Neutrophil (primary cell): ENCODE results near the gene TLCD2.
"Not testable (repeated sequence)": the region's sequence is repeated elsewhere in the genome, so short reads cannot be mapped to it uniquely, and the experiment has no call there.

Source experiments
- H3K27ac ChIP-seq: fragments of 200-600 bp; sonication (generic); 2 replicates; pipeline ENCODE4 v1.5.1; 2016; ENCODE audit warnings: mild to moderate bottlenecking, moderate library complexity
- H3K27me3 ChIP-seq: fragments of 200-600 bp; sonication (generic); 2 replicates; pipeline ENCODE4 v1.6.0; 2016; ENCODE audit warnings: mild to moderate bottlenecking
- H3K36me3 ChIP-seq: fragments of 200-600 bp; sonication (generic); 2 replicates; pipeline ENCODE4 v1.5.1; 2017
- H3K4me1 ChIP-seq, 2 experiments: fragments of 200-600 bp in 1 of 2; sonication (generic) in 1 of 2; 1 replicate in 1 of 2; 2 replicates in 1 of 2; pipeline versions ENCODE4 v1.5.1 to v1.6.1; 2013 to 2016; ENCODE audit warnings: low read depth in 1 of 2, low read length in 1 of 2, mild to moderate bottlenecking in 1 of 2, moderate library complexity in 1 of 2; ENCODE audit not compliant: control insufficient read depth in 1 of 2, insufficient read depth in 1 of 2
- H3K4me3 ChIP-seq, 2 experiments: fragments of 200-600 bp in 1 of 2; sonication (generic) in 1 of 2; 1 replicate in 1 of 2; 2 replicates in 1 of 2; pipeline ENCODE4 v1.5.1; 2013 to 2016; ENCODE audit warnings: low read depth in 1 of 2, low read length in 1 of 2, mild to moderate bottlenecking in 1 of 2, moderate library complexity in 1 of 2
- H3K9me3 ChIP-seq: fragments of 200-600 bp; sonication (generic); 2 replicates; pipeline ENCODE4 v1.5.1; 2016
- CTCF ChIP-seq: fragments of 200-600 bp; sonication (generic); IDR thresholded peaks from 2 replicates; pipeline ENCODE4 v1.5.1; 2016; ENCODE audit warnings: antibody characterized with exemption

Gene TLCD2

DNA sequence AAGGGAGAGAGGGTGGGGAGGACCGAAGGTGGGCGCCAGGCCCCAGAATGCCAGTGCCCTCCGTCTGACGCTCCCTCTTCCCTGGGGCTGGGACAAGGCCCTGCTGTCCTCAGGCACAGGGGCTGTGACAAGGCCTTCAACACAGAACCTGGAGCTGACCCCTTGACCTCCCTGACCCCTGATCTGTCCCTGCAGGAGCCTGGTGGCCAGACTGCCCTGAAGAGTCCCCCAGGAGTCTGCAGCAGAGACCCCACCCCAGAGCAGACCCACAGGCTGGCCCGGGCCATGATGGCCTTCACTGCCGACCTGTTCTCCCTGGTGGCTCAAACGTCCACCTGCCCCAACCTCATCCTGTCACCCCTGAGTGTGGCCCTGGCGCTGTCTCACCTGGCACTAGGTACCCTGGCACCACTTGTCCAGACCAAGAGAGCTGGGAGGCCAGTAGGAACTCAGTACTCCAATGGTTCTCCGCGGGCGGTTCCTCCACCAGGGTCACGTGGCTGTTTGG, 35.4 kb upstream of the TLCD2 start:
- Histone ChIP-seq H3K27me3 (no peaks in the 10 kb centered on the region), H3K4me3 (no peak overlapping the region), H3K36me3 (no peaks in the 10 kb centered on the region), H3K27ac (no peak overlapping the region), H3K9me3 (no peaks in the 10 kb centered on the region), H3K4me1 (no peaks in the 10 kb centered on the region)
- TF ChIP-seq CTCF: no peak

DNA sequence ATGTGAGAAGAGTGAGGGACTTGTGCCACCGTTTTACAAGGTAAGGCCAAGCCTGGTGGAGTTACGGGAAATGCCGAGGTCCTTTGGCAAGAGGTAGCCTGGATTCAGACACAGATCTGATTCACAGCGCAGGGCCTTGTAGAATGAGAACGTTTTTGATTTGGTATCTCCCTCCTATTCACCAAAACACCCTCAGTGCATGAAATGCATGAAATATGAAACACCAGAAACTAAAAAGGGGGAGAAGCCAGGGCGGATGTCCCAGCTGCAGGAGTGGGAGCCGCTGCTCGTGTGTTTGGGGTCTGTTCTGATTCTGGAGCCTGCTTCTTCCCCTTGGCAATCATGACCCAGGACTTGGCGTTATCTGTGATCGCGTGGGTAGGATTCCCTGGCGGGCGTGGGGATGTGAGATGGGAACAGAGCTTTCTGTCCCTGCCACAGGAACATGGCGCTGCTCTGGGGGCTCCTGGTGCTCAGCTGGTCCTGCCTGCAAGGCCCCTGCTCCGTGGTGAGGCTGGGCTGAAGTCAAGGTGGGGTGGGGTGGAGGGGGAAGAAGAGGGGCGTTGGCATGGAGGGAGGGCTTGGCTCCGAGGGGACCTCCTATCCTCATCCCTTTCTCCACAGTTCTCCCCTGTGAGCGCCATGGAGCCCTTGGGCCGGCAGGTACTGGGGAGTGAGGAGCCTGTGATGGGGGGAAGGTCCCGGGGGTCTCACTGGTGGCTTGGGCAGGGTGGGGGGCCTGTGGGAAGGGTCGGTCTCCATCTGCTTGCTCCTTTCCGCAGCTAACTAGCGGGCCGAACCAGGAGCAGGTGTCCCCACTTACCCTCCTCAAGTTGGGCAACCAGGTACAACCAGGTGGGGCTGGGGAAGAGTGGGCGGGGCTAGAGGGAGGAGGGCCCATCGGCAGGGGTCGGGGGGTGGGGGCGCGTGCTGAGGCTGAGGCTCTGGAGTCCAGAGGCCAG, 34.7 kb upstream of the TLCD2 start:
- no peak for TF ChIP-seq CTCF
- H3K27ac ChIP-seq: no peak overlapping the region

GRCh38 chr17:1743088-1743439, 32.9 kb upstream of the TLCD2 start:
- Histone ChIP-seq H3K36me3 (no peaks in the 10 kb centered on the region), H3K27me3 (no peaks in the 10 kb centered on the region), H3K4me1 (no peaks in the 10 kb centered on the region), H3K27ac (no peak overlapping the region), H3K9me3 (no peaks in the 10 kb centered on the region), H3K4me3 (no peak overlapping the region)
- TF ChIP-seq CTCF: no peak

More for the DNA sequence above, 34.7 kb upstream of the TLCD2 start:
- Histone ChIP-seq H3K4me1 (no peaks in the 10 kb centered on the region), H3K9me3 (no peaks in the 10 kb centered on the region), H3K36me3 (no peaks in the 10 kb centered on the region), H3K27me3 (no peaks in the 10 kb centered on the region), H3K4me3 (no peak overlapping the region)

DNA sequence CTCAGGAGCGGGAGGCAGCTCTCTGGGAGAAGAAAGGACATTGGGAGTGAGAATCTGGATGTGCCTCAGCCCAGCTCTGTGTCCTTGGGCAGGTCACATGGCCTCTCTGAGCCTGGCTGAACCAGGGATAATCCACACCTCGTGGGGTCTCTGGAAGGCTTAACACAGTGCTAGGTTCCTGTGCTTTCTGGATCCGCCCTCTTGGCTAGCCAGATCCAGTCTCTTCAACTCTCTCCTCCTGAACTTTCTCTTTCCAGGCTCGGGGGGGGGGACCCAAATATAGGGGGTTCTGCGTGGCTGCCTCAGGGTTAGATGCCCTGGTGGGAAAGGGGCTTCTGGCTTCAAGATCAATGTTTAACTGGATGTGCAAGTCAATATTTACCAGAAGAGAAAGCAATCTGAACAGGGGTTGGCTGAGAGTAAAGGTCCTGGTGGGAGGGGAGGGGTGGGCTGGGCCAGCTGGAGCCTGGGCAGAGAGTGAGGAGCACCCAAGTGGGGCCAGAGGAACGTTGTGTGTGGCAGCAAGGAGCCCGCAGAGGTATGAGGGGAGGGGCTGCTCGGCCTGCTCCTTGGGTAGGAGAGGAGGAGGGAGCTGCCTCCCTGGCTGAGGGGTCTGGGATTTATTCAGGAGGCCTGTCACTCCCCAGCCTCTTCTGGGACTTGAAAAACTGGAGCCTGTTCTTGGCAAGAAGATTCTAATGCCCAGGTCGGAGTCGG, 32.4 kb upstream of the TLCD2 start, which contains the start of gene SERPINF2:
Gene SERPINF2, plus strand, starts transcription at position 501 of the 717 bp plus-strand sequence. CDS start 2,125 bp downstream, outside the sequence.
- Histone ChIP-seq H3K4me3 (no peak within 1 kb of the TSS), H3K27me3 (no peaks in the 10 kb centered on the region), H3K9me3 (no peaks in the 10 kb centered on the region), H3K36me3 (peaks cover 5% of the 10 kb centered on the region), H3K27ac (no peak within 1 kb of the TSS), H3K4me1 (no peaks in the 10 kb centered on the region)
- TF ChIP-seq CTCF: no peak

GRCh38 chr17:1741899-1742298, 31.7 kb upstream of the TLCD2 start:
- not testable (repeated sequence) for H3K9me3 ChIP-seq, H3K27me3 ChIP-seq, H3K4me1 ChIP-seq, H3K4me3 ChIP-seq, H3K27ac ChIP-seq
- peaks cover 11% of the 10 kb centered on the region for H3K36me3 ChIP-seq
